Common myeloid progenitor, CD34-positive (primary cell): ENCODE measurements around the gene NFKBIB.

ENCODE experiments used
- CTCF ChIA-PET: fragments of 350-600 bp; sonication (Branson Sonifier 250); formaldehyde crosslinking; loops from one replicate; lab custom pipeline; 2021; ENCODE audit warnings: antibody characterized with exemption; lab: Charles Lee
- POLR2A ChIA-PET: fragments of 350-600 bp; sonication (Branson Sonifier 250); formaldehyde crosslinking; loops from one replicate; lab custom pipeline; 2021; ENCODE audit warnings: antibody characterized with exemption; lab: Charles Lee
- DNase-seq, 3 donors: peaks; one replicate each; pipeline versions ENCODE4 v3.0.0 to v3.0.0-alpha.2; 2013
- H3K27ac ChIP-seq, 2 experiments: 1 replicate in 1 of 2; 2 replicates in 1 of 2; pipeline ENCODE4 v1.7.0; 2013; ENCODE audit warnings: inconsistent platforms in 2 of 2, low read length in 2 of 2, mild to moderate bottlenecking in 2 of 2, low read depth in 1 of 2, moderate library complexity in 1 of 2; ENCODE audit not compliant: severe bottlenecking in 2 of 2, insufficient read depth in 1 of 2, poor library complexity in 1 of 2
- H3K27me3 ChIP-seq, 5 experiments: replicated peaks in 2 of 5; 1 replicate in 3 of 5; 2 replicates in 2 of 5; pipeline versions ENCODE4 v1.6.1 to v1.7.0; 2013; ENCODE audit warnings: low read length in 4 of 5, mild to moderate bottlenecking in 2 of 5, moderate library complexity in 2 of 5, inconsistent platforms in 1 of 5; ENCODE audit not compliant: insufficient read depth in 5 of 5, control insufficient read depth in 4 of 5
- H3K36me3 ChIP-seq, 4 experiments: 1 replicate in 2 of 4; 2 replicates in 2 of 4; pipeline versions ENCODE4 v1.6.1 to v1.7.0; 2013; ENCODE audit warnings: low read length in 3 of 4, control low read depth in 1 of 4, mild to moderate bottlenecking in 1 of 4; ENCODE audit not compliant: control insufficient read depth in 4 of 4, insufficient read depth in 4 of 4
- H3K4me1 ChIP-seq, 4 experiments: 1 replicate in 3 of 4; 2 replicates in 1 of 4; pipeline versions ENCODE4 v1.6.1 to v1.7.1; 2013; ENCODE audit warnings: low read length in 3 of 4, mild to moderate bottlenecking in 3 of 4, control low read depth in 1 of 4, inconsistent platforms in 1 of 4, moderate library complexity in 1 of 4; ENCODE audit not compliant: control insufficient read depth in 4 of 4, insufficient read depth in 4 of 4; ENCODE audit errors: control extremely low read depth in 1 of 4
- H3K4me3 ChIP-seq, 7 experiments: 1 replicate in 4 of 7; 2 replicates in 3 of 7; pipeline versions ENCODE4 v1.5.1 to v1.7.0; 2013; ENCODE audit warnings: mild to moderate bottlenecking in 7 of 7, low read length in 6 of 7, moderate library complexity in 6 of 7, inconsistent platforms in 2 of 7, low read depth in 2 of 7, control low read depth in 1 of 7; ENCODE audit not compliant: insufficient read depth in 4 of 7, control insufficient read depth in 1 of 7; ENCODE audit errors: extremely low read depth in 1 of 7
- H3K9me3 ChIP-seq, 5 experiments: 1 replicate in 4 of 5; 2 replicates in 1 of 5; pipeline versions ENCODE4 v1.6.1 to v1.7.1; 2013; ENCODE audit warnings: low read length in 4 of 5, mild to moderate bottlenecking in 2 of 5, inconsistent platforms in 1 of 5, low read depth in 1 of 5, moderate library complexity in 1 of 5; ENCODE audit not compliant: control insufficient read depth in 4 of 5, insufficient read depth in 2 of 5; ENCODE audit errors: control extremely low read depth in 1 of 5
- WGBS: methylation state at CpG from one replicate; pipeline ENCODE4 v1.1.5; 2013; ENCODE audit not compliant: insufficient coverage; 5-methylcytosine and 5-hydroxymethylcytosine counted together

The NFKBIB gene

GRCh38 chr19:38900202-38900629 lies 447 bp downstream of the NFKBIB start:
- ChIA-PET CTCF (interaction anchor here (0.6 to 1.4 kb wide), 6 partner anchors 12 to 53 kb away, joined by 3 read pairs; partner anchors contain the start of genes CCER2, MRPS12 and SARS2), POLR2A (interaction anchor here (0.6 to 1.1 kb wide), 5 partner anchors 27 to 170 kb away, joined by 3 to 5 read pairs (median 3); partner anchors contain the start of gene ECH1)
- no peaks in the 10 kb centered on the region for H3K9me3 ChIP-seq
- peak in 1 of 3 donors; percentile 30 for DNase-seq
- H3K4me1 ChIP-seq, result peaks cover 0 to 26% (median 18%) of the 10 kb centered on the region in 4 experiments
- WGBS, result 0% methylated on average over 7 of the region's 8 CpGs
- H3K27me3 ChIP-seq, result no peaks in the 10 kb centered on the region
- H3K4me3 ChIP-seq, result peak overlapping the region; percentile 60 to 95 (median 82)
- H3K27ac ChIP-seq, result peak overlapping the region; percentile 88 to 96
- H3K36me3 ChIP-seq, result peaks cover 2 to 13% (median 9%) of the 10 kb centered on the region in 4 experiments

GRCh38 chr19:38900743-38901190 lies 998 bp downstream of the NFKBIB start:
- peaks cover 2 to 18% (median 14%) of the 10 kb centered on the region in 4 experiments for H3K36me3 ChIP-seq
- CTCF ChIA-PET, result interaction anchor here (0.9 to 1.4 kb wide), 5 partner anchors 11 to 54 kb away, joined by 3 read pairs; partner anchors contain the start of genes CCER2, MRPS12 and SARS2
- H3K4me3 ChIP-seq, result peak overlapping the region in 6 of 7 experiments; percentile 4 to 95 (median 84)
- peak overlapping the region; percentile 88 to 96 for H3K27ac ChIP-seq
- peaks cover 0 to 23% (median 15%) of the 10 kb centered on the region in 4 experiments for H3K4me1 ChIP-seq
- H3K9me3 ChIP-seq, result no peaks in the 10 kb centered on the region
- 33% methylated on average over 1 of the region's 3 CpGs for WGBS
- DNase-seq, result no peak
- POLR2A ChIA-PET, result interaction anchor here (0.6 to 0.7 kb wide), 2 partner anchors 26 to 52 kb away, joined by 3 to 8 read pairs; no protein-coding TSS in a partner anchor
- H3K27me3 ChIP-seq, result no peaks in the 10 kb centered on the region

- ChIA-PET POLR2A (no interaction called here), CTCF (interaction anchor here (1.1 to 1.2 kb wide), 2 partner anchors 10 to 51 kb away, joined by 3 read pairs; partner anchors contain the start of gene CCER2)
- H3K4me1 ChIP-seq, result peaks cover 0 to 23% (median 15%) of the 10 kb centered on the region in 4 experiments
- H3K9me3 ChIP-seq, result no peaks in the 10 kb centered on the region
- peak overlapping the region in 1 of 2 experiments; percentile 96 for H3K27ac ChIP-seq
- 100% methylated on average over 1 of the region's 1 CpG for WGBS
- H3K4me3 ChIP-seq, result no peak overlapping the region
- H3K27me3 ChIP-seq, result no peaks in the 10 kb centered on the region
- no peak for DNase-seq
- H3K36me3 ChIP-seq, result peaks cover 2 to 22% (median 16%) of the 10 kb centered on the region in 4 experiments
Measured at GRCh38 chr19:38901683-38902082, 1.9 kb downstream of the NFKBIB start.

GRCh38 chr19:38904581-38905539 lies 5.1 kb downstream of the NFKBIB start:
- ChIA-PET POLR2A (no interaction called here), CTCF (interaction anchor here (0.9 to 1.1 kb wide), 2 partner anchors 10 to 35 kb away, joined by 3 read pairs; no protein-coding TSS in a partner anchor)
- Histone ChIP-seq H3K4me3 (no peak overlapping the region), H3K27ac (no peak overlapping the region), H3K36me3 (peaks cover 2 to 44% (median 30%) of the 10 kb centered on the region in 4 experiments), H3K9me3 (no peaks in the 10 kb centered on the region), H3K27me3 (no peaks in the 10 kb centered on the region), H3K4me1 (peaks cover 0 to 12% (median 2%) of the 10 kb centered on the region in 4 experiments)
- 94% methylated on average over 23 of the region's 35 CpGs for WGBS
- no peak for DNase-seq

- Histone ChIP-seq H3K27me3 (no peaks in the 10 kb centered on the region), H3K4me3 (no peak overlapping the region), H3K27ac (no peak overlapping the region), H3K4me1 (peaks cover 0 to 6% (median 0%) of the 10 kb centered on the region in 4 experiments), H3K9me3 (no peaks in the 10 kb centered on the region), H3K36me3 (peaks cover 2 to 47% (median 30%) of the 10 kb centered on the region in 4 experiments)
- WGBS, result 100% methylated on average over 4 of the region's 4 CpGs
- no peak for DNase-seq
- POLR2A ChIA-PET, result no interaction called here
- CTCF ChIA-PET, result interaction anchor here (0.7 to 1.1 kb wide), 4 partner anchors 9 to 36 kb away, joined by 3 read pairs; no protein-coding TSS in a partner anchor
Measured at GRCh38 chr19:38905620-38906019, 5.9 kb downstream of the NFKBIB start.

GRCh38 chr19:38907227-38907626 lies 7.5 kb downstream of the NFKBIB start:
- WGBS, result 96% methylated on average over 29 of the region's 29 CpGs
- ChIA-PET CTCF (no interaction called here), POLR2A (no interaction called here)
- Histone ChIP-seq H3K4me3 (no peak overlapping the region), H3K36me3 (peaks cover 2 to 47% (median 30%) of the 10 kb centered on the region in 4 experiments), H3K27ac (no peak overlapping the region), H3K9me3 (no peaks in the 10 kb centered on the region), H3K4me1 (peaks cover 0 to 2% (median 0%) of the 10 kb centered on the region in 4 experiments), H3K27me3 (no peaks in the 10 kb centered on the region)
- DNase-seq, result no peak
